Fibroblast of the aortic adventitia (primary cell): ENCODE data around the gene TRMT44. TPM values are rescaled to one million over a fixed set of nuclear protein-coding genes. Genes with fewer than 3 reads are reported as not detected.
A peak's percentile ranks its signal among the peaks of the same experiment; 100 is the strongest.

Experiments used
- DNase-seq: peaks from one replicate; pipeline ENCODE4 v3.0.0-alpha.2; 2010; ENCODE audit warnings: low read depth
- H3K4me3 ChIP-seq: 2 replicates; pipeline ENCODE4 v1.5.1; 2011; ENCODE audit warnings: low read depth, mild to moderate bottlenecking, control low read depth, low read length, moderate library complexity
- CTCF ChIP-seq: IDR thresholded peaks from 2 replicates; pipeline ENCODE4 v1.5.1; 2011; ENCODE audit warnings: mild to moderate bottlenecking, low read length, control low read depth, inconsistent platforms; ENCODE audit not compliant: insufficient read depth
- total RNA-seq: library from RNA; depleted of rRNA; stranded (reverse); fragments of >200 nt; gene quantifications from 2 replicates; pipeline ENCODE4 v1.2.3, GENCODE V29; 2012; ENCODE audit warnings: low replicate concordance

The TRMT44 gene
- total RNA-seq, 1 donor = 18.9 TPM

- no peak for TF ChIP-seq CTCF
- H3K4me3 ChIP-seq = no peak overlapping the region
- DNase-seq = no peak
Observed at GRCh38 chr4:8500966-8501365, 60.4 kb downstream of the TRMT44 start.

- no peak overlapping the region for H3K4me3 ChIP-seq
- DNase-seq = no peak
- TF ChIP-seq CTCF = no peak
Observed at GRCh38 chr4:8501781-8502180, 61.2 kb downstream of the TRMT44 start.

GRCh38 chr4:8502371-8502770 lies 61.8 kb downstream of the TRMT44 start:
- TF ChIP-seq CTCF = no peak
- DNase-seq = no peak
- H3K4me3 ChIP-seq = no peak overlapping the region

GRCh38 chr4:8502836-8503585 lies 62.4 kb downstream of the TRMT44 start:
- peak; percentile 33 for DNase-seq

GRCh38 chr4:8503801-8504200 lies 63.2 kb downstream of the TRMT44 start:
- DNase-seq = no peak

More at GRCh38 chr4:8502836-8503585, 62.4 kb downstream of the TRMT44 start:
- TF ChIP-seq CTCF = no peak
- no peak overlapping the region for H3K4me3 ChIP-seq

GRCh38 chr4:8504279-8505007 lies 63.9 kb downstream of the TRMT44 start:
- no peak overlapping the region for H3K4me3 ChIP-seq
- no peak for DNase-seq
- TF ChIP-seq CTCF = no peak

More at GRCh38 chr4:8503801-8504200, 63.2 kb downstream of the TRMT44 start:
- no peak for TF ChIP-seq CTCF
- no peak overlapping the region for H3K4me3 ChIP-seq
